ENCODE results near the gene ASPHD2. TPM values are rescaled to one million over a fixed set of nuclear protein-coding genes. Genes with fewer than 3 reads are reported as not detected.

ASPHD2 gene
- total and polyA plus RNA-seq, 11 donors: 0.07 to 1.5 (median 0.14) TPM; not detected in 2

GRCh38 chr22:26476705-26477340 lies 47.8 kb downstream of the ASPHD2 start:
- no peak for TF ChIP-seq POLR2A (IDR thresholded peaks at IDR 0.05)
- no peak for TF ChIP-seq CTCF (IDR thresholded peaks at IDR 0.05)
- H3K36me3 ChIP-seq: peaks cover 0 to 80% (median 65%) of the 10 kb centered on the region in 9 donors
- H3K9me3 ChIP-seq: no peaks in the 10 kb centered on the region
- 82 to 85% (median 84%) methylated on average over 4 of the region's 4 CpGs for WGBS, 4 donors
- H3K4me1 ChIP-seq: peaks cover 0 to 40% (median 27%) of the 10 kb centered on the region in 12 donors
- no peak overlapping the region for H3K4me3 ChIP-seq
- no peak for DNase-seq
- no peak for ATAC-seq
- no peaks in the 10 kb centered on the region for H3K27me3 ChIP-seq
- no peak overlapping the region for H3K27ac ChIP-seq
- intact Hi-C loops (cut with DNase I): no loop called here

GRCh38 chr22:26477341-26477731 lies 48.3 kb downstream of the ASPHD2 start:
- Histone ChIP-seq H3K27me3 (no peaks in the 10 kb centered on the region), H3K4me1 (peaks cover 0 to 45% (median 30%) of the 10 kb centered on the region in 12 donors), H3K36me3 (peaks cover 0 to 76% (median 60%) of the 10 kb centered on the region in 9 donors), H3K27ac (no peak overlapping the region), H3K4me3 (no peak overlapping the region), H3K9me3 (no peaks in the 10 kb centered on the region)
- TF ChIP-seq POLR2A (IDR thresholded peaks at IDR 0.05): no peak
- no peak for TF ChIP-seq CTCF (IDR thresholded peaks at IDR 0.05)
- intact Hi-C loops (cut with DNase I): no loop called here
- DNase-seq (no peak), ATAC-seq (no peak)
- WGBS, 4 donors: 32 to 38% (median 34%) methylated on average over 4 of the region's 4 CpGs

- no peaks in the 10 kb centered on the region for H3K27me3 ChIP-seq
- no peaks in the 10 kb centered on the region for H3K9me3 ChIP-seq
- peaks cover 0 to 57% (median 41%) of the 10 kb centered on the region in 9 donors for H3K36me3 ChIP-seq
- H3K4me1 ChIP-seq: peaks cover under 1 to 54% (median 37%) of the 10 kb centered on the region in 12 donors
- H3K4me3 ChIP-seq: peak overlapping the region in 4 of 12 donors; percentile 5 to 39 (median 24)
- 44 to 49% (median 47%) methylated on average over 12 of the region's 12 CpGs for WGBS, 4 donors
- no peak for TF ChIP-seq POLR2A (IDR thresholded peaks at IDR 0.05)
- TF ChIP-seq CTCF (IDR thresholded peaks at IDR 0.05): no peak
- intact Hi-C loops (cut with DNase I): no loop called here
- DNase-seq: no peak
- peak overlapping the region in 3 of 12 donors; percentile 11 to 63 (median 12) for H3K27ac ChIP-seq
- ATAC-seq: no peak
Measured at GRCh38 chr22:26479043-26479791, 50.2 kb downstream of the ASPHD2 start.
